Parathyroid adenoma (tissue), 2 donors: ENCODE results near the gene ANGPT4.

Experiments
- H2AFZ ChIP-seq: fragments of 300-600 bp; sonication (generic); one replicate; pipeline ENCODE4 v1.7.0; 2017; ENCODE audit warnings: antibody characterized with exemption, mild to moderate bottlenecking
- H3K27ac ChIP-seq: fragments of 300-600 bp; sonication (generic); one replicate; pipeline ENCODE4 v1.7.0; 2017
- H3K27me3 ChIP-seq: fragments of 300-600 bp; sonication (generic); one replicate; pipeline ENCODE4 v1.7.0; 2017; ENCODE audit warnings: low read length; ENCODE audit not compliant: control insufficient read depth, insufficient read depth
- H3K36me3 ChIP-seq: fragments of 300-600 bp; sonication (generic); one replicate; pipeline ENCODE4 v1.7.0; 2017; ENCODE audit warnings: low read length; ENCODE audit not compliant: control insufficient read depth, insufficient read depth
- H3K4me1 ChIP-seq: fragments of 300-600 bp; sonication (generic); one replicate; pipeline ENCODE4 v1.7.0; 2017; ENCODE audit warnings: control low read depth
- H3K4me2 ChIP-seq: fragments of 300-600 bp; sonication (generic); one replicate; pipeline ENCODE4 v1.7.0; 2017; ENCODE audit warnings: low read length
- H3K4me3 ChIP-seq: fragments of 300-600 bp; sonication (generic); one replicate; pipeline ENCODE4 v1.7.0; 2017; ENCODE audit warnings: low read depth, low read length
- H3K79me2 ChIP-seq: fragments of 300-600 bp; sonication (generic); one replicate; pipeline ENCODE4 v1.7.0; 2017; ENCODE audit warnings: control low read depth
- H3K9ac ChIP-seq: fragments of 300-600 bp; sonication (generic); one replicate; pipeline ENCODE4 v1.7.0; 2017; ENCODE audit warnings: mild to moderate bottlenecking
- H3K9me3 ChIP-seq: fragments of 300-600 bp; sonication (generic); one replicate; pipeline ENCODE4 v1.7.0; 2017; ENCODE audit warnings: low read length; ENCODE audit not compliant: control insufficient read depth
- CTCF ChIP-seq: fragments of 300-600 bp; sonication (generic); IDR thresholded peaks from one replicate; pipeline ENCODE4 v1.7.0; 2017; ENCODE audit warnings: antibody characterized with exemption, mild to moderate bottlenecking
- donor health status: primary hyperparathyroidism.

The ANGPT4 gene, protein sequence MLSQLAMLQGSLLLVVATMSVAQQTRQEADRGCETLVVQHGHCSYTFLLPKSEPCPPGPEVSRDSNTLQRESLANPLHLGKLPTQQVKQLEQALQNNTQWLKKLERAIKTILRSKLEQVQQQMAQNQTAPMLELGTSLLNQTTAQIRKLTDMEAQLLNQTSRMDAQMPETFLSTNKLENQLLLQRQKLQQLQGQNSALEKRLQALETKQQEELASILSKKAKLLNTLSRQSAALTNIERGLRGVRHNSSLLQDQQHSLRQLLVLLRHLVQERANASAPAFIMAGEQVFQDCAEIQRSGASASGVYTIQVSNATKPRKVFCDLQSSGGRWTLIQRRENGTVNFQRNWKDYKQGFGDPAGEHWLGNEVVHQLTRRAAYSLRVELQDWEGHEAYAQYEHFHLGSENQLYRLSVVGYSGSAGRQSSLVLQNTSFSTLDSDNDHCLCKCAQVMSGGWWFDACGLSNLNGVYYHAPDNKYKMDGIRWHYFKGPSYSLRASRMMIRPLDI

DNA sequence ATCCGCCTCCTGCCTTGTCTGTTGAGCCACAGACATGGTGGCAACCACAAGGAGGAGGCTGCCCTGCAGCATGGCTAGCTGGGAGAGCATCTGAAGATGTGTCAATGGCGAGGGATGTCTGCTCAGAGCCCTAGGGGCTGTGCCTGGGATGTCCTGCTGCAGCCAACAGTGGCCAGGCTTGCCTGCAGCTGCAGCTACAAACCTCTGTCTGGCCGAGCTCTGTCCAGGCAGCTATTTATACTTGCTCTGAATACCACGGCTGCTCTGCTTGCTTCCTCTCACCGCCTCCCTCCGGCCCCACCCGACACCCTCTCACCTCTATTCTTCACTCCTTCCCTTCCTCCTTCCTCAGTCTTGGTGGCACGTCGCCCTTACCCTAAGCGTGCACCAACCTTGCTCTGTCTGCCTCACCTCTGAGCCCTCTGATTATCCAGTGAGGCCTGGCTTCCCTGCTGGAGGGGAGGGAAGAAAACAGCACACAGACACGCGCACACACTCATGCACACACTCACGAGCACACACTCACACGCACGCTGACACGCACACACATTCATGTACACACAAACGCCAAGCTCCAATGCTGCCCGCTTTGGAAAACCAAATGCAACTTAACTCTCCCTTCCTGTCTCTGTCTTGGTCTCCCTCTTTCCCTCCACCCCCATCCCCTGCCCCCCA lies at the start of gene ANGPT4:
Gene ANGPT4 (minus strand): TSS at position 210 of the 675 bp plus-strand sequence. CDS start 120 bp downstream, at position 90.
- Histone ChIP-seq H3K79me2 (no peaks in the 10 kb centered on the region), H3K36me3 (no peaks in the 10 kb centered on the region), H2AFZ (no peak within 1 kb of the TSS), H3K9ac (no peak within 1 kb of the TSS), H3K4me2 (no peak within 1 kb of the TSS), H3K4me1 (no peaks in the 10 kb centered on the region), H3K27ac (no peak within 1 kb of the TSS), H3K27me3 (no peaks in the 10 kb centered on the region), H3K9me3 (no peaks in the 10 kb centered on the region), H3K4me3 (no peak within 1 kb of the TSS)
- TF ChIP-seq CTCF, result no peak

DNA sequence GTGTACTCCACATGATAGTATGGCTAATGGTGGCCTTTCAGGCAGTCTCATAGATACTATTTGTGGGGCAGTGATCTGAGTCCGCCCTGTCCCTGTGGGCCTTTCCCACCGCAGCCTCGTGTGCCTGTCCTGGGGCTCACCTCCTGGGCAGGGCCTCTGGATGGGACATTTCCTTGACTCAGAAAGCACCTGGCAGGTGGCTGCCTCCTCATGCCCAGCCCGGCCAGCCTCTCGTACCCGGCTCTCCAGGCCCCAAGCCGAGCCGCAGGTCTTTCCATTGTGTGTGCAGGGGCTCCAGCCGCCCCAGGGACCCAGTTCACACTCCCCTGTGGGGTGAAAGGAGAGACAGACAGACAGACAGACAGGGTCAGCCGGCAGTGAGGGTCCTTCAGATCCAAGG lies 47.7 kb upstream of the ANGPT4 start:
- Histone ChIP-seq H3K4me2 (no peak overlapping the region), H3K79me2 (no peaks in the 10 kb centered on the region), H3K4me1 (no peaks in the 10 kb centered on the region), H3K27ac (no peak overlapping the region), H3K36me3 (no peaks in the 10 kb centered on the region), H3K9me3 (no peaks in the 10 kb centered on the region), H3K9ac (no peak overlapping the region), H2AFZ (no peak overlapping the region), H3K27me3 (no peaks in the 10 kb centered on the region), H3K4me3 (no peak overlapping the region)
- no peak for TF ChIP-seq CTCF

DNA sequence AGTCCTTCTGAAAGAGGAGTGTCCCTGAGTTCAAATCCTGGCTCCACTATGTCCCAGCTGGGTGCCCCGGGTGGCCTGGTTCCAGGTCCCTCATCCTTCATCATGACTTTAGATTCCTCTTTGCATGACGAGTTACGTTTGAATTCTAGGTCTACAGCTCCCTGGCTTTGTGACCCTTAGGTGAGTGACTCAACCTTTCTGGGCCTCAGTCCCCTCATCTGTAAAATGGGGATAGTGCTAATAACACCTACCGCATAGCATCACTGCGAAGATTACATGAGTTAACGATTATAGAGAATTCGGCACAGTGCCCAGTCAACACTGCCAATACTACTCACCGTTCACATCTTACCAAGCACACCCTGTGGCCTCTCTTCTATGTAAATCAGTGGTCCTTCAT lies 46.5 kb upstream of the ANGPT4 start:
- no peaks in the 10 kb centered on the region for H3K9me3 ChIP-seq
- H3K4me3 ChIP-seq, result no peak overlapping the region
- H3K36me3 ChIP-seq, result no peaks in the 10 kb centered on the region
- H3K4me2 ChIP-seq, result no peak overlapping the region
- H3K4me1 ChIP-seq, result no peaks in the 10 kb centered on the region
- no peak overlapping the region for H3K27ac ChIP-seq
- no peak for TF ChIP-seq CTCF
- no peak overlapping the region for H3K9ac ChIP-seq
- H3K79me2 ChIP-seq, result no peaks in the 10 kb centered on the region
- H3K27me3 ChIP-seq, result no peaks in the 10 kb centered on the region
- H2AFZ ChIP-seq, result no peak overlapping the region

GRCh38 chr20:962223-962622 lies 46.1 kb upstream of the ANGPT4 start:
- Histone ChIP-seq H3K9me3 (no peaks in the 10 kb centered on the region), H3K4me2 (no peak overlapping the region), H3K4me1 (no peaks in the 10 kb centered on the region), H3K27ac (no peak overlapping the region), H3K27me3 (no peaks in the 10 kb centered on the region), H3K4me3 (no peak overlapping the region), H3K36me3 (no peaks in the 10 kb centered on the region), H2AFZ (no peak overlapping the region), H3K9ac (no peak overlapping the region), H3K79me2 (no peaks in the 10 kb centered on the region)
- no peak for TF ChIP-seq CTCF
